OCI-LY1 (cell line): ENCODE data around the gene STAC.

ENCODE experiments used
- EZH2 ChIP-seq: fragments of 200-600 bp; sonication (generic), shearing (Covaris generic); IDR thresholded peaks from 2 replicates; pipeline ENCODE4 v1.8.0; 2017; ENCODE audit warnings: borderline replicate concordance, mixed run types, mild to moderate bottlenecking, antibody characterized with exemption, low read length, moderate library complexity, mixed read lengths
- TF ChIP-seq, protein P1 (sequence below): fragments of 200-600 bp; sonication (generic), shearing (Covaris generic); IDR thresholded peaks from 2 replicates; pipeline ENCODE4 v1.5.1; 2017; ENCODE audit warnings: mild to moderate bottlenecking, antibody characterized with exemption, low read length, moderate library complexity, mixed read lengths

GRCh38 chr3:36562945-36563344 is 182.6 kb downstream of the STAC start:
- TF ChIP-seq, protein P1, sequence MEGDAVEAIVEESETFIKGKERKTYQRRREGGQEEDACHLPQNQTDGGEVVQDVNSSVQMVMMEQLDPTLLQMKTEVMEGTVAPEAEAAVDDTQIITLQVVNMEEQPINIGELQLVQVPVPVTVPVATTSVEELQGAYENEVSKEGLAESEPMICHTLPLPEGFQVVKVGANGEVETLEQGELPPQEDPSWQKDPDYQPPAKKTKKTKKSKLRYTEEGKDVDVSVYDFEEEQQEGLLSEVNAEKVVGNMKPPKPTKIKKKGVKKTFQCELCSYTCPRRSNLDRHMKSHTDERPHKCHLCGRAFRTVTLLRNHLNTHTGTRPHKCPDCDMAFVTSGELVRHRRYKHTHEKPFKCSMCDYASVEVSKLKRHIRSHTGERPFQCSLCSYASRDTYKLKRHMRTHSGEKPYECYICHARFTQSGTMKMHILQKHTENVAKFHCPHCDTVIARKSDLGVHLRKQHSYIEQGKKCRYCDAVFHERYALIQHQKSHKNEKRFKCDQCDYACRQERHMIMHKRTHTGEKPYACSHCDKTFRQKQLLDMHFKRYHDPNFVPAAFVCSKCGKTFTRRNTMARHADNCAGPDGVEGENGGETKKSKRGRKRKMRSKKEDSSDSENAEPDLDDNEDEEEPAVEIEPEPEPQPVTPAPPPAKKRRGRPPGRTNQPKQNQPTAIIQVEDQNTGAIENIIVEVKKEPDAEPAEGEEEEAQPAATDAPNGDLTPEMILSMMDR: no peak
- no peak for TF ChIP-seq EZH2
